Measurements from ENCODE around the gene GPC3. TPM values are rescaled to one million over a fixed set of nuclear protein-coding genes. Genes with fewer than 3 reads are reported as not detected.

GPC3 gene
- total and polyA plus RNA-seq, 4 donors = 8.3 to 270 (median 52.4) TPM

DNA sequence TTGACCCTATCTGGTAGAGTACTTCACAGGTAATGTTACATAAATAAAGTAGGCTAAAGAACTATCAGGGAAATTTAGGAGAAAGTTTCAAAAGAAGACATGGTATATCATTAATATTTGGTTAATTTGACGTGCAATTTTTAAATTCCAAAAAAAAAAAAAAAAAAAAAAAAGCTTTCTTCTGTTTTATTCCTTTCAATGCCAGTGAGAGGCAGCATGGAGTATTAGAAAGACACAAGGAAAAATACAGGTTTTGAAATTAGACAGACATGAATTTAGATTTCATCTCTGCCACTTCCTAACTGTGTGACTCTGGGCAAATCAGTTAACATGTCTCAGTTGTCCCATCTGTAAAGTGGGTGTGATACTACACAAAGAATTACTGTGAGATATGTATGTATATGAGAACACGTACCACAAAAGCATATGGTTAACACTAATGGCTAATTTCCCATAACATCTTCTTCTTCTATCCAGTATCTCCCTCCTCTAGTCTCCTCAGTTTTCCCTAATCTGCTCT lies 132.5 kb downstream of the GPC3 start:
- TF ChIP-seq, protein P1, sequence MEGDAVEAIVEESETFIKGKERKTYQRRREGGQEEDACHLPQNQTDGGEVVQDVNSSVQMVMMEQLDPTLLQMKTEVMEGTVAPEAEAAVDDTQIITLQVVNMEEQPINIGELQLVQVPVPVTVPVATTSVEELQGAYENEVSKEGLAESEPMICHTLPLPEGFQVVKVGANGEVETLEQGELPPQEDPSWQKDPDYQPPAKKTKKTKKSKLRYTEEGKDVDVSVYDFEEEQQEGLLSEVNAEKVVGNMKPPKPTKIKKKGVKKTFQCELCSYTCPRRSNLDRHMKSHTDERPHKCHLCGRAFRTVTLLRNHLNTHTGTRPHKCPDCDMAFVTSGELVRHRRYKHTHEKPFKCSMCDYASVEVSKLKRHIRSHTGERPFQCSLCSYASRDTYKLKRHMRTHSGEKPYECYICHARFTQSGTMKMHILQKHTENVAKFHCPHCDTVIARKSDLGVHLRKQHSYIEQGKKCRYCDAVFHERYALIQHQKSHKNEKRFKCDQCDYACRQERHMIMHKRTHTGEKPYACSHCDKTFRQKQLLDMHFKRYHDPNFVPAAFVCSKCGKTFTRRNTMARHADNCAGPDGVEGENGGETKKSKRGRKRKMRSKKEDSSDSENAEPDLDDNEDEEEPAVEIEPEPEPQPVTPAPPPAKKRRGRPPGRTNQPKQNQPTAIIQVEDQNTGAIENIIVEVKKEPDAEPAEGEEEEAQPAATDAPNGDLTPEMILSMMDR (IDR thresholded peaks at IDR 0.05; ENCODE audit: control extremely low read depth, extremely low read depth) = no peak
- no peak for ATAC-seq (ENCODE audit: insufficient read depth, low FRiP score)
- Histone ChIP-seq H3K36me3 (ENCODE audit: control insufficient read depth in 4 of 4, insufficient read depth in 4 of 4, low read length in 4 of 4) (no peaks in the 10 kb centered on the region), H3K9me3 (ENCODE audit: control insufficient read depth in 4 of 4, insufficient read depth in 3 of 4, low read length in 3 of 4) (no peaks in the 10 kb centered on the region), H3K27me3 (ENCODE audit: control insufficient read depth in 3 of 3, insufficient read depth in 3 of 3, low read length in 2 of 3) (peaks cover 0 to 23% (median 11%) of the 10 kb centered on the region in 3 donors), H3K4me1 (ENCODE audit: control insufficient read depth in 5 of 5, insufficient read depth in 5 of 5, low read length in 5 of 5) (peaks cover 0 to 27% (median 0%) of the 10 kb centered on the region in 5 donors), H3K27ac (ENCODE audit: low read depth in 1 of 2, low read length in 1 of 2) (no peak overlapping the region), H3K4me3 (no peak overlapping the region), H3K9ac (ENCODE audit: insufficient read depth in 1 of 2, low read length in 2 of 2) (no peak overlapping the region)
- WGBS, 2 donors = 64 to 88% methylated on average over 2 of the region's 2 CpGs
- peak in 2 of 3 donors; percentile 49 to 67 for DNase-seq

GRCh38 chrX:133852401-133852800 lies 133.0 kb downstream of the GPC3 start:
- H3K4me3 ChIP-seq = no peak overlapping the region
- no peak overlapping the region for H3K27ac ChIP-seq (ENCODE audit: low read depth in 1 of 2, low read length in 1 of 2)
- no peak overlapping the region for H3K9ac ChIP-seq (ENCODE audit: insufficient read depth in 1 of 2, low read length in 2 of 2)
- ATAC-seq (ENCODE audit: insufficient read depth, low FRiP score) (no peak), DNase-seq (peak in 2 of 3 donors; percentile 74 to 77)
- no peaks in the 10 kb centered on the region for H3K36me3 ChIP-seq (ENCODE audit: control insufficient read depth in 4 of 4, insufficient read depth in 4 of 4, low read length in 4 of 4)
- H3K27me3 ChIP-seq (ENCODE audit: control insufficient read depth in 3 of 3, insufficient read depth in 3 of 3, low read length in 2 of 3) = peaks cover 0 to 22% (median 10%) of the 10 kb centered on the region in 3 donors
- no peaks in the 10 kb centered on the region for H3K9me3 ChIP-seq (ENCODE audit: control insufficient read depth in 4 of 4, insufficient read depth in 3 of 4, low read length in 3 of 4)
- TF ChIP-seq, protein P1 (IDR thresholded peaks at IDR 0.05; ENCODE audit: control extremely low read depth, extremely low read depth) = no peak
- WGBS, 2 donors = 39 to 73% methylated on average over 3 of the region's 3 CpGs
- H3K4me1 ChIP-seq (ENCODE audit: control insufficient read depth in 5 of 5, insufficient read depth in 5 of 5, low read length in 5 of 5) = peaks cover 0 to 27% (median 0%) of the 10 kb centered on the region in 5 donors

DNA sequence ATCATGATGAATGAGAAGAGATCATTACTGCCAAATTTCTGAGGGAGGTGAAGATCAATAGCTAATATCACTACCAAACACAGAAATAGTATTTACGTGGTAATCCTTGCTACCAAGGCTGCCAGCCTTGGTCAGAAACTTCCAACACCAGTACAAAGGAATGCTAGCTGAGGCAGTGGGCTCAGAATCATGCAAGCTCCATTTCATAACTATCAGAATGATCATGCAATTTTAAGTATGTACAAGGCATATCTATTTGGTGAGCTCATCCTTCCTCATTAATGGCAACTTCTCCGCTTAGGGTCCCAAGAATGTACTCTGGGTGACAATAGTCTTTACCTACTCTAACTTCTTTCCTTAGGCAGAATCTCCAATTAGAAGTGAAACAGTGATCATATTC lies 135.0 kb downstream of the GPC3 start:
- WGBS, 2 donors = 83 to 96% methylated on average over 2 of the region's 2 CpGs
- H3K9ac ChIP-seq (ENCODE audit: insufficient read depth in 1 of 2, low read length in 2 of 2) = no peak overlapping the region
- H3K27ac ChIP-seq (ENCODE audit: low read depth in 1 of 2, low read length in 1 of 2) = no peak overlapping the region
- peaks cover 0 to 30% (median 0%) of the 10 kb centered on the region in 5 donors for H3K4me1 ChIP-seq (ENCODE audit: control insufficient read depth in 5 of 5, insufficient read depth in 5 of 5, low read length in 5 of 5)
- no peaks in the 10 kb centered on the region for H3K9me3 ChIP-seq (ENCODE audit: control insufficient read depth in 4 of 4, insufficient read depth in 3 of 4, low read length in 3 of 4)
- H3K36me3 ChIP-seq (ENCODE audit: control insufficient read depth in 4 of 4, insufficient read depth in 4 of 4, low read length in 4 of 4) = no peaks in the 10 kb centered on the region
- H3K4me3 ChIP-seq = no peak overlapping the region
- TF ChIP-seq, protein P1 (IDR thresholded peaks at IDR 0.05; ENCODE audit: control extremely low read depth, extremely low read depth) = no peak
- DNase-seq (no peak), ATAC-seq (ENCODE audit: insufficient read depth, low FRiP score) (no peak)
- peaks cover 0 to 19% (median 12%) of the 10 kb centered on the region in 3 donors for H3K27me3 ChIP-seq (ENCODE audit: control insufficient read depth in 3 of 3, insufficient read depth in 3 of 3, low read length in 2 of 3)

- ATAC-seq (ENCODE audit: insufficient read depth, low FRiP score) (no peak), DNase-seq (no peak)
- TF ChIP-seq, protein P1 (IDR thresholded peaks at IDR 0.05; ENCODE audit: control extremely low read depth, extremely low read depth) = no peak
- Histone ChIP-seq H3K27ac (ENCODE audit: low read depth in 1 of 2, low read length in 1 of 2) (no peak overlapping the region), H3K36me3 (ENCODE audit: control insufficient read depth in 4 of 4, insufficient read depth in 4 of 4, low read length in 4 of 4) (no peaks in the 10 kb centered on the region), H3K4me3 (no peak overlapping the region), H3K9ac (ENCODE audit: insufficient read depth in 1 of 2, low read length in 2 of 2) (no peak overlapping the region), H3K27me3 (ENCODE audit: control insufficient read depth in 3 of 3, insufficient read depth in 3 of 3, low read length in 2 of 3) (peaks cover 0 to 19% (median 12%) of the 10 kb centered on the region in 3 donors), H3K9me3 (ENCODE audit: control insufficient read depth in 4 of 4, insufficient read depth in 3 of 4, low read length in 3 of 4) (no peaks in the 10 kb centered on the region), H3K4me1 (ENCODE audit: control insufficient read depth in 5 of 5, insufficient read depth in 5 of 5, low read length in 5 of 5) (peaks cover 0 to 30% (median 0%) of the 10 kb centered on the region in 5 donors)
Measured at GRCh38 chrX:133849676-133850075, 135.7 kb downstream of the GPC3 start.
